Parathyroid adenoma (tissue), 2 donors: Measurements from ENCODE around the gene NGB.

Source experiments
- H2AFZ ChIP-seq: fragments of 300-600 bp; sonication (generic); one replicate; pipeline ENCODE4 v1.7.0; 2017; ENCODE audit warnings: antibody characterized with exemption, mild to moderate bottlenecking
- H3K27ac ChIP-seq: fragments of 300-600 bp; sonication (generic); one replicate; pipeline ENCODE4 v1.7.0; 2017
- H3K27me3 ChIP-seq: fragments of 300-600 bp; sonication (generic); one replicate; pipeline ENCODE4 v1.7.0; 2017; ENCODE audit warnings: low read length; ENCODE audit not compliant: control insufficient read depth, insufficient read depth
- H3K36me3 ChIP-seq: fragments of 300-600 bp; sonication (generic); one replicate; pipeline ENCODE4 v1.7.0; 2017; ENCODE audit warnings: low read length; ENCODE audit not compliant: control insufficient read depth, insufficient read depth
- H3K4me1 ChIP-seq: fragments of 300-600 bp; sonication (generic); one replicate; pipeline ENCODE4 v1.7.0; 2017; ENCODE audit warnings: control low read depth
- H3K4me2 ChIP-seq: fragments of 300-600 bp; sonication (generic); one replicate; pipeline ENCODE4 v1.7.0; 2017; ENCODE audit warnings: low read length
- H3K4me3 ChIP-seq: fragments of 300-600 bp; sonication (generic); one replicate; pipeline ENCODE4 v1.7.0; 2017; ENCODE audit warnings: low read depth, low read length
- H3K79me2 ChIP-seq: fragments of 300-600 bp; sonication (generic); one replicate; pipeline ENCODE4 v1.7.0; 2017; ENCODE audit warnings: control low read depth
- H3K9ac ChIP-seq: fragments of 300-600 bp; sonication (generic); one replicate; pipeline ENCODE4 v1.7.0; 2017; ENCODE audit warnings: mild to moderate bottlenecking
- H3K9me3 ChIP-seq: fragments of 300-600 bp; sonication (generic); one replicate; pipeline ENCODE4 v1.7.0; 2017; ENCODE audit warnings: low read length; ENCODE audit not compliant: control insufficient read depth
- CTCF ChIP-seq: fragments of 300-600 bp; sonication (generic); IDR thresholded peaks from one replicate; pipeline ENCODE4 v1.7.0; 2017; ENCODE audit warnings: antibody characterized with exemption, mild to moderate bottlenecking
- donor health status: primary hyperparathyroidism.

Gene NGB

GRCh38 chr14:77272261-77272660 is 1.3 kb upstream of the NGB start:
- Histone ChIP-seq H3K4me1 (no peaks in the 10 kb centered on the region), H3K9ac (no peak overlapping the region), H3K4me3 (no peak overlapping the region), H3K27me3 (no peaks in the 10 kb centered on the region), H3K79me2 (no peaks in the 10 kb centered on the region), H3K36me3 (no peaks in the 10 kb centered on the region), H3K4me2 (no peak overlapping the region), H2AFZ (no peak overlapping the region), H3K9me3 (no peaks in the 10 kb centered on the region), H3K27ac (no peak overlapping the region)
- TF ChIP-seq CTCF, result no peak

DNA sequence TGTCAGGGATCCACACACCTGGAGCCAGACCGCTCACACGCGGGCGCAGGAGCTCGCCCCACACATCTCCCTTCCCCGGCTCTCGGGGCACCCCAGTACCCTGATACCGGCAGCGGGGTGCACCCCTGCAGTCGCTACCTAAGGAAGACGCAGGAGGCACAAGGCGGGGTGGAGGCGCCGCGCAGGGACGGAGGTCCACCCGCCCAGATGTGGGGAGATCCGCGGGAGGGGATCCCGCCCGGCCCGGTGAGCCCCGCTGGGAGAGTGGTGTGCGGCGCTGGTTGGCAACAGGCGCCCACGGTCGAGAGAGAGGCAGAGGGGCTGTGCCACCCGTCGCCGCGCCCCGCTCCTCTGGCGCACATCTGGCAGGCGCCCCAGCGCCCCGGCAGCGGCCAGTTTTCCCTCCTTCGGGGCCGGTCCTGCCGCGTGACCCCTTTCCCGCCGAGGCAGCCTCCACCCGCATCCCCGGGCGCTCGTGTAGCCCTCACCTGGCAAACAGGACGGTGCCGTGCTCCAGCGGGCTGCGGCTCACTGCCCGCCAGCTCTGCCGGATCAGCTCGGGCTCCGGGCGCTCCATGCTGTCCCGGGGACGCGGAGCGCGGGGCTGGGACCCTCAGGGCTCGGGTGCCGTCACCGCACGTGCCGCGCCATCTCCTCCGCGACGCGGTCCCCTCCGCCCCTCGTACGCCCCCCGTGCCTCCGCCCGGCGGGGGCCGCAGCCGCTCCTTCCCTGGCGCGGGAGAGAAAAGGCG is 469 bp downstream of the NGB start:
- Histone ChIP-seq H3K4me2 (no peak overlapping the region), H3K36me3 (no peaks in the 10 kb centered on the region), H3K9me3 (no peaks in the 10 kb centered on the region), H3K27me3 (no peaks in the 10 kb centered on the region), H3K9ac (no peak overlapping the region), H3K27ac (no peak overlapping the region), H2AFZ (peak overlapping the region; percentile 22), H3K4me1 (no peaks in the 10 kb centered on the region), H3K4me3 (no peak overlapping the region), H3K79me2 (no peaks in the 10 kb centered on the region)
- TF ChIP-seq CTCF, result no peak

- H3K4me2 ChIP-seq, result no peak overlapping the region
- no peaks in the 10 kb centered on the region for H3K27me3 ChIP-seq
- H3K79me2 ChIP-seq, result no peaks in the 10 kb centered on the region
- TF ChIP-seq CTCF, result no peak
- no peaks in the 10 kb centered on the region for H3K4me1 ChIP-seq
- H3K4me3 ChIP-seq, result no peak overlapping the region
- H3K9me3 ChIP-seq, result no peaks in the 10 kb centered on the region
- H3K27ac ChIP-seq, result no peak overlapping the region
- H3K36me3 ChIP-seq, result no peaks in the 10 kb centered on the region
- H2AFZ ChIP-seq, result no peak overlapping the region
- H3K9ac ChIP-seq, result no peak overlapping the region
These were observed 1.9 kb downstream of the NGB start for GRCh38 chr14:77268989-77269600.

DNA sequence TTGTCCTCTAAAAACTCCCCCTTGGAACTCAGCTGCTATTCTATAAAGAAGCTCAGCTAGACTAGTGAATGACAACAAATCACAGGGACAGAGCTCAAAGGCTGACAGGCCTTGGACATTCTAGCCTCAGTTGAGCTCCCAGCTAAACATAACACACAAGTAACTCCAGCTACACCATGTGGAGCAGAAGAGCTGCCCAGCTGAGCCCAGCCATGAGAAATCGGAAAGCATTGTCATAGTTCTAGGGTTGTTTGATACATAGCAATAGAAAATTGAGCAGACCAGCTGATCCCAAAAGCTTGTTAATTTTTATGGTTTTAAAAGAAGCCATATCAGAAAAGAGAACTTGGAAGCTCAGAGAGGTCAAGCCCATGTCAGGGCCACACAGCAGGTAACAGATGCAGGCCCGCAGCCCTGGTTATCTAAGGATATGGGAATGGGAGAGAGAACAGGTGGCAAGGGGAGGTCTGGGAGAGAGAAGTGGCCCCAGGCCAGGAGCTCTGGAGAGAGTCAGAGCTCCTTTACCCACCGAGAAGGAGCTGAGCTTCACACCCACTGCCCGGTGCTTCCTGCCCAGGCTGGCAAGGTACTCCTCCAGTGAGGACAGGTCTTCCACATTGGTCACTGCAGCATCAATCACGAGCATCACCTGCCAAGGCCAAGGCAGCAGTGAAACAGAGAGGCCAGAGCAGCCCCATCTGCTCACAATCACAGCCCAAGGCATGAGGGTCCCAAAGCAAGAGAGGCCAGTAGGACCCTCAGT is 2.9 kb downstream of the NGB start:
- H3K36me3 ChIP-seq, result no peaks in the 10 kb centered on the region
- no peaks in the 10 kb centered on the region for H3K79me2 ChIP-seq
- no peaks in the 10 kb centered on the region for H3K27me3 ChIP-seq
- H3K4me1 ChIP-seq, result no peaks in the 10 kb centered on the region
- H3K9ac ChIP-seq, result no peak overlapping the region
- H2AFZ ChIP-seq, result no peak overlapping the region
- H3K9me3 ChIP-seq, result no peaks in the 10 kb centered on the region
- TF ChIP-seq CTCF, result no peak
- H3K4me2 ChIP-seq, result no peak overlapping the region
- H3K27ac ChIP-seq, result no peak overlapping the region
- H3K4me3 ChIP-seq, result no peak overlapping the region
